SK-N-SH (cell line): ENCODE data around the gene CACNA1E.

Experiments
- TEAD4 ChIP-seq: IDR thresholded peaks from 2 replicates; pipeline ENCODE4 v1.4.0; 2012; ENCODE audit warnings: mild to moderate bottlenecking, borderline replicate concordance; ENCODE audit not compliant: insufficient read depth
- TF ChIP-seq, protein P1 (sequence below): fragments of 200-600 bp; sonication (generic); IDR thresholded peaks from 2 replicates; pipeline ENCODE4 v1.6.1; 2017; ENCODE audit warnings: antibody characterized with exemption, mild to moderate bottlenecking, moderate library complexity

DNA sequence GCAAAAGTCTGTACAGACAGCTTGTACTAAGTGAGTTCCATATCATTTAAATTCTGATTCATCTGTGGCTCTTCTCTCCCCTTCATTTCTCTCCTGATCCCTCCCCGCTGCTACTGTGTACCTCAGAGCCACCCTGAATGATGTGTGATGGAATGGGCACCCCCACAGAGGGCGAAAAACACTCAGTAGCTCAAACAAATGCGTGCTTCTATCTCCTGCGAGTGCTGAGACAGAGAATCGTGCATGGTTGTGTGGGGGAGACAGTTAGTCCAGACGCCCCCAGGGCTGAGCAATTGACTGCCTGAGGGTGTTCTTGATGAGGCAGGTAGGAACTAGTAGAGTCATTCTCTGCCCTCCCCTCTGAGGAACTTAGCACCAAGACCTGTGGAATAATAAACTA lies 308.4 kb downstream of the CACNA1E start:
- TF ChIP-seq, protein P1, sequence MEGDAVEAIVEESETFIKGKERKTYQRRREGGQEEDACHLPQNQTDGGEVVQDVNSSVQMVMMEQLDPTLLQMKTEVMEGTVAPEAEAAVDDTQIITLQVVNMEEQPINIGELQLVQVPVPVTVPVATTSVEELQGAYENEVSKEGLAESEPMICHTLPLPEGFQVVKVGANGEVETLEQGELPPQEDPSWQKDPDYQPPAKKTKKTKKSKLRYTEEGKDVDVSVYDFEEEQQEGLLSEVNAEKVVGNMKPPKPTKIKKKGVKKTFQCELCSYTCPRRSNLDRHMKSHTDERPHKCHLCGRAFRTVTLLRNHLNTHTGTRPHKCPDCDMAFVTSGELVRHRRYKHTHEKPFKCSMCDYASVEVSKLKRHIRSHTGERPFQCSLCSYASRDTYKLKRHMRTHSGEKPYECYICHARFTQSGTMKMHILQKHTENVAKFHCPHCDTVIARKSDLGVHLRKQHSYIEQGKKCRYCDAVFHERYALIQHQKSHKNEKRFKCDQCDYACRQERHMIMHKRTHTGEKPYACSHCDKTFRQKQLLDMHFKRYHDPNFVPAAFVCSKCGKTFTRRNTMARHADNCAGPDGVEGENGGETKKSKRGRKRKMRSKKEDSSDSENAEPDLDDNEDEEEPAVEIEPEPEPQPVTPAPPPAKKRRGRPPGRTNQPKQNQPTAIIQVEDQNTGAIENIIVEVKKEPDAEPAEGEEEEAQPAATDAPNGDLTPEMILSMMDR = no peak
- TF ChIP-seq TEAD4 = no peak
